GM19397 (cell line): Measurements from ENCODE around the gene ADARB2.

Experiments used
- ATAC-seq: cut with Tn5 transposase; IDR thresholded peaks from one replicate; pipeline ENCODE4 v1.9.1; 2021; ENCODE audit warnings: mild to moderate bottlenecking, moderate library complexity; ENCODE audit not compliant: unreplicated experiment

Gene ADARB2

DNA sequence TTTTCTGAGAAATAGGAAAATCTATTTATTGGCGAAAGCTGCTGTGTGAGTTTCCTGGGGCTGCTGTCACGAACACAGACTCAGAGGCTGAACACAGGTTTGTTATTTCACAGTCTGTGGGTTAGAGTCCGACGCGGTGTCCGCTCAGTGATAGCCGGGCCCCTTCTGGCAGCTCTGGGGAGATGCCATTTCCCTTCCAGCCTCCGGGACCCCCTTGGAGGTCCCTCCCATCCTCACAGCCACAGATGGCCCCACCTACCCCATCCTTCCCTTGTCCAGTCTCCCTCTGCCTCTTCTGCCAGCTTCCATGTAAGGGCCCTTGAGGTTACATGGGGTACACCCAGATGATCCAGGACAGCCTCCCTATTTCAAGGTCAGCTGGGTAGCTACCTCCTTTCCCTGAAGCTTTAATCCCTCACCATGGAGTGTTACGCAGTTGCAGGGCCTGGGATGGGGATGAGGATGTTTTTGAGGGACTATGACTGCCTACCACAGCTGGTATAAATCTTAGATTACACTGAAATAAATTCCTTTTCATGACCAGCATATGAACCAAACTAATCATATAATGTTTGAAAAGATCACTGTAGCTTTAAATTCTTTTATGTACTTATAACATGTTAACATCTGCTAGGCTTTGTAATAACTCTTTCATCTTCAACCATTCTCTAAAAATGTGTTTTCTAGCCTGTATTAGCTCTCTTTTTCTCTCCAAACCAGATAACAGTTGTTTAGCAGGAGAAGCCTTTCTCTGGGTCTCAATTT lies 582.6 kb downstream of the ADARB2 start:
- no peak for ATAC-seq

DNA sequence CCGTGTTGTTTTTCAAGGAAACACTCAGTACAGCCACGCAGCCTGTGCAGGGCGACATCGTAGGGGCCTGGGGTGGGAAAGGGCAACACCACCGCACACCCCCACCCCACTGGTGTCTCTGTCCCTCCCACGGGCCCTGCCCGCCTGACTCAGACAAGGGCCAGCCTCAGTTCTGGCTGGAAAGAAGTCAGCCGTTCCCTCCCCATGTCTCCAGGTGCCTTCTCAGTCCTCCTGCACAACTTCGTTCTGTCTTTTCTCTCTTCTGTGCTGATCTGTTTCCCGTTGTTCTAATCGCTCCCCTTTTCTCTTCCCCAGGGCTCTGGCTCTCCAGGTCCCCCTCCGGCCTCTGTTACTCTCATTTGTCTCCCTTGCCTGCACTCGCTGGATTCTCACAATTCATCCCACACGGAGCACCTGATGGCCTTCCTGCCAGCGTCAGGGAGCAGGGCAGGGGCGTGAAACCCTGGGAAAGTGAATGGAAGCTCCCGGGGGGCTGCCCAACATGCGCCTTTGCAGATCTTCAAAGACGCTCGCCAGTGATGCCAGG lies 583.4 kb downstream of the ADARB2 start:
- no peak for ATAC-seq

DNA sequence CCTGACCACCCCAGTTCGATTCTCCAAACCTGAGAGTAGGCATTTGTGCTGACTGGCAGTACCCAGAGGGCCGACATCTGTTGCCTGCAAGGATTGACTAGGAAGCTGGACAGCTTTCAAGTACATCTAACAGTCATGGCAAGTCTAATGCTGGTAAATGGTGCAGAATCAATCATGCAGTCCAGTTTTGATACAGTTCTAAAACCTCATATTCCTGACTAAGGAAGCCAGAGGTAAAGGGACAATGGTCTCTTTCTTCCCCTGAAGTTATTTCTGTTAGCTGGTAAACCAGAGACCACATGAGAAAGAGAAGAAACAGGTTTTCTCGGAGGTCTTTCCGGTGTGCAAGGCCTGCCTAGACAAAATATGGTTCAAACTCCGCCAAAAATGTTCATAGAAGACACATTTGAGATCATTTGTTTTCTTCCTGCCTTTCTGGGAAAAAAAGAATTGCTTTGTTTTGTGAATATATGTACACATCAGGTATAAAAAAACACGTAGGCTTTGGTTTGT lies 584.0 kb downstream of the ADARB2 start:
- no peak for ATAC-seq

DNA sequence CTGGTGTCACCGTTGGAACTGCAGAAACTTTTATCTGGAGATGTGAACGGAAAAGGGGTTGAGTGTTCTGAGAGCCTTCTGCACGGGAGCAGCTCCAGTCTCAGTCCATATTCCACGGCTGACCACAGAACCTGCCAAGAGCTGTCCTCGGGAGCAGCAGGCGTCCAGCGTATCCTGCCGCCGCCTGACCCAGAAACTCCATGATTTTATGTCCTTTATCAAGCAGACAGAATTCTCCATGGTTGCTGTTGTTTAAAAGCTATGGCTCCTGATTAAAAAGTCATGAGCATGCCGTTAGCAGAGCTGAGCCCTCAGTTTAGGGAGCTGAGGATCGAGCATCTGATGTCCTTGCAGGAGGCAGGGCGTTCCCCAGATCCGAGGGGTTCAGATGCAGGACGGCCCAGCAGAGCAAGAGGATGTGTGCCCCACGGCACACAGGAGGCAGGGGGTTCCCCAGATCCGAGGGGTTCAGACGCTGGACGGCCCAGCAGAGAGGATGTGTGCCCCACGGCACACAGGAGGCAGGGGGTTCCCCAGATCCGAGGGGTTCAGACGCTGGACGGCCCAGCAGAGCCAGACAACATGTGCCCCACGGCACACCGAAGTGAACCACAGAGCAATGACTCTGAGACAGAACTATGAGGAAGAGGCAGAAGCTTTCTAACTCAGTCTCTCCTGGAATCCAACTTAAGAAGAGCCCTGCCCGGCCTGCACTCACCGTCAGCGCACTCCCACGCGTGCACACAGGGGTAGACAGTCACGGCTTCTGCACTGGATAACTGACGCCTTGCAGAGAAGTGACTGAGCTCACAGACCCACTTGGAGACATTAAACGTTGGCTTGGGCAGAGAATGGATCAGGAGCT lies 584.7 kb downstream of the ADARB2 start:
- ATAC-seq: no peak

DNA sequence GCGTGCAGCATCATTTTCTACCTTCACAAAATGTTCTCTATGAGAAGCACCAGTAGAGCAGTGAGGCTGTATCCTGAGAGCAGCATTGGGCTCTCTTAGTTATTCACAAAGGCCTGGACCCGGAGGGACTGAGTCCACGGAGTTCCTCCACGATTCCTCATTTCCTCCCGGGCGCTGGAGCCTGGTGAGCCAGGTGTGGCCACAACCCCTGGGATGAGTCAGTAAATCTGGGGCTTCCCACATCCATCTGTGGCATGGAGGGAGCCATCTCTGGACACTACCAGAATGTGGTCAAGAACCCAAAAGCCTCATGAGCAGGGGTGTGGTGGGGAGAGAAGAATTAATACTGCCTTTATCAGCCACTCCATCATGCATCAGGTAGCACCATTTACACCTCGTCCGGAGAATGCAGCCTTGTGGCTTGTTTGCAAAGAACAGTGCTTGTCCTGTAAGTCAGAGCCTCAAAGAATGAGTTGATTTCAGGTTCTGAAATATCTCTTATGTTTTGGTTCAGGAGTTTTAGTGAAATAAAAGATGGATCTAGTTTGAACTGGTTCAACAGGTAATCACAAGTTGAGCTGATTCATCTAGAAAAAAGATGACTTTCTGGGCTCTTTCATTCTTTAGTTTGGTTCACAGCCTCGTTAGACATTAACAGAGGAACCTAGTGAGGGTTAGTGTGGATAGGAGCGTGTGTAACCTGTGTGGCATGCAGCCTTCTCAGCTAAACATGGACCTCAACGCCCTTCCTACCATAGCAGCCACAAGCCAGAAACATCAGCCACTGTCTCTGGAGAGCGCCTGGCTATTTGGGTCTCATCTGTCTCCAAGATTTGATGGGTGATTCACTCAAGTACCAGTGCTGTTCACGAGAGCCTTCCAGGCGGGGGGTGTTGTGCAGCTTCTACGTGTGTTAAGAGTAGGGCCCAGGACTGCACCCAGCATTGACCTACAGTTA lies 586.0 kb downstream of the ADARB2 start:
- ATAC-seq: no peak

GRCh38 chr10:1150638-1150955 lies 586.7 kb downstream of the ADARB2 start:
- no peak for ATAC-seq

DNA sequence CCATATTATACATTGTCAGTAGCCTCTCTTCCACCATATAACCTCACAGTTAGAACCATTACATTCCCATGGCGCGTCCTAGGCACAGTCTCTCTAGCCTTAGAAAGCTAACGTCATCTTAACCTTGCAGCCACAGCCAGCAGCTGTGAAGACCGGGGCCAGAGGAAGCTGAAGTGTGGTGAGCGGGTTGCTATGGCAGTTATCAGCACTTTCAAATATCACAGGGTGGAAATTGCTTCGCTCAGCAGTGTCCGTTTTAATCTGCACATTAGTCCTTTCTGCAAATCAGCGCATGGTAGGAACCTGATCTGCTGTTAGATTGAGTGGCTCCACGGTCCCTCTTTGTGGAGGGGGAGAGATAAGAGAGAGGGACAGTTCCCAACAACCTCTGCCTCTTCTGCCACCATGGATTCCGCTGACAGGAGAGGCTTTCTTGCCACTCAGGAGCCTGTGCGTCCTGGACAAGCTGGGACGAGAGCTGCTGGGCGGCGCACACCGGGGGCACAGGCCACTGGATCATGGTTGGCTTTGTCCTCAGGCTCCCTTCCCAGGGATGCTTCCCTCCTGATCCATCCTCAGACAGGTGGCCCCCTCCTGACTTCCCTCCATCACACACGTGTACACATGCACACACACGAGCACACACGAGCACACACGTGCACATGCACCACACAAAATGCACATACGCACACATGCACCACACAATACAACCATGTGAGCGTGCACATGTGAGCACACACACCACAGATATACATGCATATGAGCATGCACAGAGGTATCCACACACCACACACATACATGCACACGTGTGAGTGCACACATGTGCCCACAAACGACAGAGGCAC lies 587.3 kb downstream of the ADARB2 start:
- ATAC-seq: no peak

DNA sequence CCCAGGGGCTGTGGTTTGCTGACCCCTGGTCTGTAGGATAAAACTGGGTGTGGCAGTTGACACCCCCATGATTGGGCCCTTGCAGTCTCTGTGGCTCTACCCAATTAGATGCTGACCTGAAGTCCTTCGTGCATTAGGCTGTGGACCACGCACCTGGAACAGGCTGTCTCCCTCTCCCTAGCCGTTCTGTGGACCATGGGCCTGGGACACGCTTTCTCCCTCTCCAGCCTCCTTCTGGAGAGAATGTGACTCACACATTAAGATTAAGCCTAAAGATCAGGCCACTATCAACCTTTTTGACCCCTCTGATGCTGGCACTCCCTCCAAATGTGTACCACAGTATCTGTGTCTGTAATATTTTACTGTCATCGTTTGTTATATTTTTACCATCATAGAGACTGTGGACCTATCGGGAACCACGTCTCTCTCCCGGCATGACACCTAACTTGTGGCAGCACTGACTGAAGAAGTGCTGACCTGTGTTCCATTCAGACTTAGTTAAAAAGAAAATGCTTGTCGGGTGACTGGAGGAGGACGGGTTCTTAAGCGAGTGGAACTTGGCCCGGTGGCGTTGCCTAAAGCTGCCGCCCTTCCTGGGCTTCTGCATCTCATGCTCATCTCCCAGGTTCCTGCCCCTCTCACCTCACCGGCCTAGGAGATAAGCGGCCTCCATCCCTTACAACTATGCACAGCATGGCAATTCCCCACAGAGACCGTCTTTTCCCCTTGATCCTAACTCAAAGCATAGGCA lies 588.3 kb downstream of the ADARB2 start:
- no peak for ATAC-seq

DNA sequence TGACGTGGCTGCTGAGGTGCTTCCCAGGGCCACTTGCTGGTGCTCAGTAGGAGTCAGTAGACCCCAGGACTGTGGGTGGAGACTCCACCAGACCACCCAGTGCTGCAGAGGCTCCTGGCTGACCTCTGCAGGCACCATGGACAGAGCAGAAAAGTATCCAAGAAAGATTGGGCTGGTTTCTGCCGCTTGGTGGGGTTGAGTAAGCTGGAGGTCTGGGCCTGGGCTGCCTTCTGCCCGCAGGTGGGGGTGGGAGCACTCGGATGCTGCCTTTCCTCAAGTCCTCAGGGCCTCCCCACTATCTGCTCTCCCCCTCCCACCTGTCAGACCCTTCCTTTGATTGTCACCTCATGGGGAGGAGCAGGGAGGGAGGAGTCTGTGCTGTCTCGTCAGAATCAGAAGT lies 589.5 kb downstream of the ADARB2 start:
- no peak for ATAC-seq

GRCh38 chr10:1142596-1142995 lies 594.7 kb downstream of the ADARB2 start:
- ATAC-seq: no peak

GRCh38 chr10:1141701-1142100 lies 595.6 kb downstream of the ADARB2 start:
- no peak for ATAC-seq

- ATAC-seq: no peak
These were observed 596.1 kb downstream of the ADARB2 start for GRCh38 chr10:1141261-1141660.

DNA sequence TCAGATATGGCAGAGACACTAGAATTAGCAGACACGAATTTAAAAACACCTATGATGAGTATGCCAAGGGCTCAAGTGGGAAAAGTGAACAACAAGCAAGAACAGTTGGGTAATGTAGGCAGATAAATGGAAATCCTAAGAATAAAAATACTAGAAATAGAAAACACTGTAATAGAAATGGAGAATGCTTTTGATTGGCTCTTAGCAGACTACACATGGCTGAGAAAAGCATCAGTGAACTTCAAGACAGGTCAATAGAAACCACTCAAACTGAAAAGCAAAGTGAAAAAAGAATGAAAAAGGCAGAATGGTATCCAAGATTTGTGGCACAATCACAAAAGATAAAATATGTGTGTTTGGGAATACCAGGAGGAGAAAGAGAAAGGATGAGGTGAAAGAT lies 598.8 kb downstream of the ADARB2 start:
- no peak for ATAC-seq

- no peak for ATAC-seq
These were observed 599.7 kb downstream of the ADARB2 start for GRCh38 chr10:1137499-1138163.

GRCh38 chr10:1136268-1136667 lies 601.1 kb downstream of the ADARB2 start:
- ATAC-seq: no peak

DNA sequence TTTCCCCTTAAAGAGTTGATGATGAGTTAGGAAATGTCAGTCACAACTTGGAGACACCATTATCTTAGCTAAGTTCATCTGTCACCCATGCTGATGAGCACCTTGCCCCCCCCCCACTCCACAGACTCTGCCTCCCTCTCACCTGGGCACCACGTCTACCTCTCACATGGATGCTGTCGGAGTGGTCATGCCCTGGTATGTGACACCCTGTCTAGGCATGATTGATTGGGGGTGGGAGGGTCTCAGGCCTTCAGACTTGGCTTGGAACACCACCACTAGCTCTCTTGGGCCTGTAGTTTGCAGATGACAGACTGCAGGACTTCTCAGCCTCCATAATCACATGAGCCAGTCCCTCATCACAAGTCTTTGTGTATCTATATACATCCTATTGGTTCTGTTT lies 603.2 kb downstream of the ADARB2 start:
- no peak for ATAC-seq

DNA sequence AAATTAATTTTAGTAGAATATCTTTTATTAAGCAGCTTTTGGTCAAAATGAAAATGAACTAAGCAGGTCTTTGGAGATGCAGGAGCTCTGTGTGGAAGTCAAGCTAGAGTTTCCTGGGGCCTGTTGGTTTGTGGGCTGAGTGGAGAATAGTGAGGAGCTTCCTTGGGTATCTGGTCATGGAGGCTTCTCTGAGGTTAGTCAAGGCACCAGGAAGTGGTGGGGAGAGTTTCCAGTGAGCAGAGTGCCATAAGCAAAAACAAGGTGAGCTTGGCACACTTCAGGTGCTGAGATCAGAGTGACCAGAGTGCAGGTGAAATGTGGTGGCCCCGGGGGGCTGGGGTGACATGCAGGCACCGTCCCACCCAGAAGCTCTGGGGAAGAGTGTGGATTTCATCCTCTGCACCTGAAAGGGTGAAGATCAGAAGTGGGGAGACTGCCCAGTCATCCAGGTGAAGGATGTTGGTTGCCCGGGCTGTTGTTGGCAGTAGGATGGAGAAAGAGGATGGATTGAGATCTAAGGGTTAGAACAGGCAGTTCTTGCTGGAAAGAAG lies 603.8 kb downstream of the ADARB2 start:
- ATAC-seq: no peak

- no peak for ATAC-seq
These were observed 604.7 kb downstream of the ADARB2 start for GRCh38 chr10:1132584-1132983.
